ENCODE results near the gene EGFR. TPM values are rescaled to one million over a fixed set of nuclear protein-coding genes. Genes with fewer than 3 reads are reported as not detected.

Gene EGFR
- total RNA-seq, 1 experiment from 2014 or later = 28.9 TPM

DNA sequence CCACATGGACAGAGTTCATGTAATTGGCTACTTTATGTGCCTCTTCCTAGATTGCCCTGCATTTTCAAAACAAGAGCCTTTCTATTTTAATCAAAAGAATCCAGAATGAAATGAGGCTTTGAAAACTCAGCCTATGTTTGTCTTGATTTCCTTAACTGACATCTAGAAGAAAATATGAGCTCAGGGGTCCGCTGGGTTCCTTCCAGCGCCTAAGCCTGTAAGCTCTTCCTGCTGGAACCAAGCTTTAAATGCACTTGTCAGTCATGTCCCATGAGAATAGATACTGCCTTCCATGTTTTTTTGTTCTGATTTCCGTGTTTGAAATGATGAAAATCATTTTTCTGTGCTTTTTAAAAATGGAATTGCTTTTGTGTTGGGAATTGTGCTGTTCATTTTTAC lies 74.2 kb downstream of the EGFR start:
- H3K4me3 ChIP-seq = no peak overlapping the region
- DNase-seq (ENCODE audit: low read depth in 1 of 2, low spot score in 2 of 2) = no peak

DNA sequence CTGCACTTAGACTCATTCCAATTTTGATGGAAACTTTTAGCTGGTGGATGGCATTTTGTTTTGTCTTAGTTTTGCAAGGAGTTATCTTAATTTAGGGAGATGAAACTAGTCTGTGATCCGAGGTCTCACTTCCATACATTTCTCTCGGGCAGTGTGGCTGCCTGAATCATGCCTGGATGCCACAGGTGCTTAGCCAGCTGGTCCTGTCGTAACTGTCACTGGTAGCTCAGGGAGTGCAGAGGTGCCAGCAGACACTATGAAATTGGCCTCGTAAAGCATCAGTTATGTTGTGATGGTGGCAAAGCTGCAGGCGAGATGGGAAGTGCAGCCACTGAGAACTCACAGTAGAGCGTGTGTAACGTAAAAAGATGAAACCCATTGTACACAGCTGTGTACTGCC lies 74.9 kb downstream of the EGFR start:
- H3K4me3 ChIP-seq = no peak overlapping the region
- no peaks in the 10 kb centered on the region for H3K36me3 ChIP-seq
- H3K27me3 ChIP-seq (replicated peaks) = no peaks in the 10 kb centered on the region
- H3K4me1 ChIP-seq (replicated peaks) = no peaks in the 10 kb centered on the region
- no peak overlapping the region for H3K27ac ChIP-seq
- no peak for DNase-seq (ENCODE audit: low read depth in 1 of 2, low spot score in 2 of 2)
- H3K9me3 ChIP-seq (replicated peaks) = no peaks in the 10 kb centered on the region

More for the DNA sequence above, 74.2 kb downstream of the EGFR start:
- H3K36me3 ChIP-seq = peaks cover 6% of the 10 kb centered on the region
- no peak overlapping the region for H3K27ac ChIP-seq
- no peaks in the 10 kb centered on the region for H3K9me3 ChIP-seq (replicated peaks)
- peaks cover under 1% of the 10 kb centered on the region for H3K4me1 ChIP-seq (replicated peaks)
- H3K27me3 ChIP-seq (replicated peaks) = no peaks in the 10 kb centered on the region

DNA sequence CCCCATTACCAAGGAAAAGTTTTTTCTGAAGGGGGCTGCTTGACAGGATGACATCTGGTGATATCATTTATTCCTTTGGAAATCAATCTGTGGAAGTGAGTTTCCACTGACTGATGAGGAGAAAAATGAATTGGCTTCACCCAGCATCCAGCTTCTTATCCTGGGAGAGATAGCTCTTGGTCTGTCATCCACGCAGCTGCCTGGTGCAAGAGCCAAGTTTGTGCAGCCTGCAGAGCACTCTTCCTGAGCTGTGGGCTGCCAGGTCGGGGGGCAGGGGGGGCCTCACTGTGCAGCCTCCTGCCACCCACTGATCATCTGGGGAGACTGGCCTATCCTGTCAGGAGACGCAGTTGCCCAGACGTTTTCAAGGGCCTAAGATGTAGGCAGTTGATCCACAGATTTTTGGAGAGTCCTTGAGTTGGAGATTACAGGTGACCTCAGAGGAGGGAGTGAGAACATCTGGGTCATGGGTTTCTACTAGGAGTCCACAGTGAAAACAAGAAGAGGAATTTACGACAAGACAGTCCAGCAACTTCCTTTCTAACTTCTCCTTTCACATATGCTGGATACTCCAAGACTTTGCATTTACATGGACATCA lies 75.4 kb downstream of the EGFR start:
- DNase-seq (ENCODE audit: low read depth in 1 of 2, low spot score in 2 of 2) = no peak
- Histone ChIP-seq H3K9me3 (replicated peaks) (no peaks in the 10 kb centered on the region), H3K27ac (no peak overlapping the region), H3K36me3 (no peaks in the 10 kb centered on the region), H3K27me3 (replicated peaks) (no peaks in the 10 kb centered on the region), H3K4me1 (replicated peaks) (no peaks in the 10 kb centered on the region), H3K4me3 (no peak overlapping the region)

DNA sequence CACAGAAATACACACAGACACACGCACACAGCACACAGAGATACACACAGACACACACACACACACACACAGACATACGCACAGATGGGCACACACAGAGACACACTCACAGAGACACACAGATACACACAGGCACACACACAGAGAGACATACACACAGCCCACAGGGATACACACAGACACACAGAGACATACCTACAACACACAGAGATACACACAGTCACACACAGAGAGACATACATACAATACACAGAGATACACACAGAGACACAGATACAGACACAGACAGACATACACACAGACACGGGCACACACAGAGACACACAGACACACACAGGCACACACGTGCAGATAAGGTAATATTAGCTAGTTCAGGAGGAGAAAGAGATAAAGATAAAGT lies 76.9 kb downstream of the EGFR start:
- Histone ChIP-seq H3K4me3 (no peak overlapping the region), H3K27me3 (replicated peaks) (no peaks in the 10 kb centered on the region), H3K36me3 (no peaks in the 10 kb centered on the region), H3K27ac (no peak overlapping the region), H3K9me3 (replicated peaks) (no peaks in the 10 kb centered on the region), H3K4me1 (replicated peaks) (no peaks in the 10 kb centered on the region)
- DNase-seq (ENCODE audit: low read depth in 1 of 2, low spot score in 2 of 2) = no peak

DNA sequence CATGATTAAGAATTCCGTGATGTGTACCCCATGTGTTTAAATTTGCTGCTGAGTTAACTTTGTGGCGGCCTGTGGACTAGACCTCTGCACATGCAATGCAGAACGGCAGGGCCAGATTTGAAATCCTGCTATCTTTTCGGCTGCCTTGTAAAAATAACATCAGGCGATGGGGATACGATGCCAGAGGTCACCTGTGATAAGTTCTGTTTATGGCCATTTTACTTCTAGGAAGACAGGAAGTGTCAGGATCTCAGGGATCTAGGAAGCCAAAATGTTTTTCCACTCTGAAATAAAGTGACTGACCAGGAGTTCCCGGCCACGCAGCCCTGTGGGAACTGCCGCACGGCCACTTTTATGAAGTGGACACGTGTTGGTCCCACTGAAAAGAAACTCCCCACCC lies 77.5 kb downstream of the EGFR start:
- DNase-seq (ENCODE audit: low read depth in 1 of 2, low spot score in 2 of 2) = no peak
- Histone ChIP-seq H3K36me3 (no peaks in the 10 kb centered on the region), H3K4me1 (replicated peaks) (no peaks in the 10 kb centered on the region), H3K9me3 (replicated peaks) (no peaks in the 10 kb centered on the region), H3K27me3 (replicated peaks) (no peaks in the 10 kb centered on the region), H3K27ac (no peak overlapping the region), H3K4me3 (no peak overlapping the region)

DNA sequence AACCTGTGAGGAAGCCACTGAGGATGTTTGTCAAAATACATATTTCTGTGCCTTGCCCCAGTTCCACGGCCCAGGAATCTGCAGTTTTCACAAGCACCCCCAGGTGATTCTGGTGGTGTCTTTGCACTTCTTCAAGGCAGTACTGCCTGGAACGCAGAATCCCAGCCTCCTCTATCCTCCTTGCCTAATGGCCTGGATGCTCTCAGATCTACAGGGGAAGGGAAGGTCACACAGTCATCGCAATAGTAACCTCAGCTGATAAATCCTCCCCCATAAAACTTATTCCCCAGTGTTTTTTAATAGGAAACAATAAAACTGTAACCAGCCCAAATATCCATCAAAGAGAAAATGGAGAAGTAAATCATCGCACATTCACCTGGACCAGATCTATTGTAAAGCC lies 78.3 kb downstream of the EGFR start:
- Histone ChIP-seq H3K9me3 (replicated peaks) (no peaks in the 10 kb centered on the region), H3K27ac (no peak overlapping the region), H3K36me3 (peaks cover under 1% of the 10 kb centered on the region; the same call in 1 of the 2 replicates), H3K4me3 (no peak overlapping the region), H3K27me3 (replicated peaks) (no peaks in the 10 kb centered on the region), H3K4me1 (replicated peaks) (no peaks in the 10 kb centered on the region)
- no peak for DNase-seq (ENCODE audit: low read depth in 1 of 2, low spot score in 2 of 2)

DNA sequence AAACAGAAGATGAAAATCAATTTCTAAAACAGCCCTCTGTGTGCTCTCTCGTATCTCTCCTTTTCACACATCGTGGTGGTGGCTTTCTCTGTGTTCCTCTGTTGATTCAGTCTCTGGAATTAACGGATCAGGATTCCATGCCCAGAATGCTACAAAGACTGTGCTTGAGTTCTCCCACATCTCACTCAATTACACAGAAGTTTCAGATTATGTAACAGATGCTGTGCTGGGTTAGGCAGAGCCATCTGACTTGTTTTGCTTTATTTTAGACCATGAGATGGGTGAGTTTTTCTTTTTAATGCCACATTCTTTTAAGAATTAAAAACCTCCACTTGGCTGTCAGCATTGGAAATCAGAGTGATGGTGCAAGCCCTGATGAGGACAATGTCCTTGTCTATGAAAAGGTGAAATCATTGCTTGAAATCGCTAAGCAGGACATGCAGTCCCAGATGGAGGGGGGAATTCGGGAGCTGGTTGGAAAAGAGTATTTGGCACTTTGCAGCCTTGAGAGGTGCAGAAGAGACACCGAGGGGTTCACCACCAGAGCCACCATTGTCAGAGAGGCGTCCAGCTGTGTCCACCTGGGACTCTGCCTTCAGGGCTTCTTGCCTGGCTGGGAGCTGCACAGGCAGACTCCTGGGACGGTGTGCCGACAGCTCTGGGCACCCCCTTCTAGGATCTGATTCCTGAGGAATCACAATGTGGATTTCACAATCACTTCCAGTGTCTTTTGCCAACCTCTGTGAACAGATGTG lies 80.4 kb downstream of the EGFR start:
- Histone ChIP-seq H3K9me3 (replicated peaks) (no peaks in the 10 kb centered on the region), H3K27me3 (replicated peaks) (no peaks in the 10 kb centered on the region), H3K36me3 (peaks cover 3% of the 10 kb centered on the region; the same call in 1 of the 2 replicates), H3K27ac (no peak overlapping the region), H3K4me1 (replicated peaks) (peaks cover 2% of the 10 kb centered on the region), H3K4me3 (no peak overlapping the region)
- no peak for DNase-seq (ENCODE audit: low read depth in 1 of 2, low spot score in 2 of 2)

DNA sequence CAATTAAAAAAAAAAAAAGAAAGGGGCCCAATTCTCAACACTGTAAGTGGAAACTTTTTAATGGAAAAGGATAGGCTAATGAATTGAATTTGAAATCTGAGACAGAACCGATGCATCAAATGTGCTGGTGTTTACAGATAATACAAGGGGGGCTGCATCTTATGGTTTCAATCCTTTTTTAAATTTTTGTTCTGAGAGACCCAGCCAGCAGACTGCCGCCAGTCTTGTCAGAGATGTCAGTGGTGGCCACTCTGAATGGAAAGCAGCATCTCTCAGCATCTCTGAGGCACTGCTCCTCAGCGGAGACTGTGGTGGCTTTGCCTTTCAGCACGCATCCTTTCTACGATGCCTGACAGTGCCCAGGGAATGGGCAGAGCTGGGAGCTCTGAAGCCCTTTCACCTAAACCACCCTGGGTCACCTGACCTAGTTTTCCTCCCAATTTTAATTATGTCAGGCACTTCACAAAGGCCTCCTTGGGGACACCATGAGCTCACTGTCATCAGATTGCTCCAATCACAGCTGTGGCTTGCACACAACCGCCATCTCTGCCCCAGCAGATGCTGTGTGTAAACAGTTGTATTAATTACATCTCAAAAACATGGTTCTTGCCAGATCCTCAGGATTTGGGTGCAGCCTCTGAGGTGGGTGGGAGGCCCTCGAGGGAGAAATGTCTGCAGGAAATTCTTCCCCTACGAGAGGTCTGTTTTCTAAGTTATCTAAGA lies 81.2 kb downstream of the EGFR start:
- Histone ChIP-seq H3K4me1 (replicated peaks) (peaks cover 9% of the 10 kb centered on the region), H3K27me3 (replicated peaks) (no peaks in the 10 kb centered on the region), H3K9me3 (replicated peaks) (no peaks in the 10 kb centered on the region), H3K27ac (no peak overlapping the region), H3K36me3 (peaks cover 3% of the 10 kb centered on the region; the same call in 1 of the 2 replicates), H3K4me3 (no peak overlapping the region)
- no peak for DNase-seq (ENCODE audit: low read depth in 1 of 2, low spot score in 2 of 2)

DNA sequence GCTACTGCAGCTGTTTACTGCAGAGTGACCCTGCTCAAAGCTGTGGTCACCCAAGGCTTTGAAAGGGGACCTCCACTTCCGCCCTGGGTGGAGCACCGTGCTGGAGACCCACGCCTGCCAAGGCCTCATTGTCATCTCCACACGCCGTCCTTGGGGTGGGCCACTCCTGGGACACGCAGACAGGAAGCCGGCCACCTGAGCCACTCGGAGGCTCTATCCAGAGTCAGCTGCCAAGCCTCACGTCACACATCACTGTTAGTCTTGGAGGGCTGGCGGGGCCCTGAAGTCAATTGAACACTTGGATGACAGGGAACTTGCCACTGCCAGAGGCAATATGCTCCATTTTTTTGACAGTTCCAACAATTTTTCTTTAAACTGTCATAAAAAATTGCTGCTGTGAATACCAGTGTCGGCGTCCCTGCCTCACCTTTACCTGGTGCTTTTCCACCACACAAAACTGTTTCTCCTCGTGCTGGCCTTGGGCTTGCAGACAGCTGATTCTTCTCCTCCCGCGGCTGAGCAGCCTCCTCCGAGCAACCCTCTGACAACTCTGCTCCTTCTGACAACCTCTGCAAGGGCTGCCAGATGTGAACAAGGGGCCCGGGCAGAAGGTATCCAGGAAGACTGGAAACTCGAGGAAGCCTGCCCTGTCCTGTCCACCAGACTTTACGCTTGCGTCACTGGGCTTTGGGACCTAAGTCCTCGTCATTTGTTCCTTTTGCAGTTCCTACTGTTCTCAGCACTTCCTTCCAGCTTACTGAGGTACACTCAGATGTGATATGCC lies 81.9 kb downstream of the EGFR start:
- no peaks in the 10 kb centered on the region for H3K9me3 ChIP-seq (replicated peaks)
- no peaks in the 10 kb centered on the region for H3K27me3 ChIP-seq (replicated peaks)
- H3K4me1 ChIP-seq (replicated peaks) = peaks cover 16% of the 10 kb centered on the region
- no peak overlapping the region for H3K27ac ChIP-seq
- peaks cover 3% of the 10 kb centered on the region; the same call in 1 of the 2 replicates for H3K36me3 ChIP-seq
- no peak for DNase-seq (ENCODE audit: low read depth in 1 of 2, low spot score in 2 of 2)
- H3K4me3 ChIP-seq = no peak overlapping the region

DNA sequence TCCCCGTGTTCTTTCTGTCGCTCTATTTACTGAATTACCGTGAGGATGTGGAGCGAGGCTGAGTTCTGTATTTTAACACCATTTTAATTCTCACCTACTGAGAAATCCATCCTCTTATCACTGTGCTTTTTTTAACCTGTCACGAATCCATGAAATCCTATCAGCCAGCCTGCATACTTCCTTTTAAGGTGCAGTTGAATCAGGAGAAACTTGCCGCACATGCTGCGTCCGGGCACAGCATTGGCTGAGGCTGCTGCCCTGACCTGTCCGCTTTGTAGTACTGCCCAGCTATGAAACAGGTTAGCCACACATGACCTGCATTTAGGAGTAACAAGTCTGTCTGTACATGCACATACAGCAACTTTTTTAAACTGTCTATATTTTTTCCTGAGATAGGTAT lies 82.5 kb downstream of the EGFR start:
- Histone ChIP-seq H3K4me3 (no peak overlapping the region), H3K36me3 (peaks cover 3% of the 10 kb centered on the region; the same call in 1 of the 2 replicates), H3K4me1 (replicated peaks) (peaks cover 16% of the 10 kb centered on the region), H3K27me3 (replicated peaks) (no peaks in the 10 kb centered on the region), H3K9me3 (replicated peaks) (no peaks in the 10 kb centered on the region), H3K27ac (no peak overlapping the region)
- no peak for DNase-seq (ENCODE audit: low read depth in 1 of 2, low spot score in 2 of 2)

DNA sequence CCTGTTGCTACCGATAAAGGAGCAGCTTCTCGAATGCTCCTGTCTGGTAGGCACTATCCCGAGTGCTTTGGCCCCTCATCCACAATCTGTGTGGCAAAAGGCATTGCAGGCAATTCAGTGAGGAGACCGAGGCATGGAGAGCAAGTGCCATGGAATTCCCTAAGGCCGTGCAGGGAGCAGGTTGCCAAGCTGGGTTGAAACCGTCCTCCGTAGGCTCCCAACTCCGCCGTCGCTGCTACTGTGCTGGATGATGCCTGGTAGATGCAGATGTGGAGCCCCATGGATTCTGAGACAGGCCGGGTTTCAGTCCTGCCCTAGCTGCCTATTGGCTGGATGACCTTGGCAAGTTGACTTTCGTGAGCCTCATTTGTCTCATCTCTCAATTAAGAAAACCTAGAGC lies 85.3 kb downstream of the EGFR start:
- no peaks in the 10 kb centered on the region for H3K9me3 ChIP-seq (replicated peaks)
- peaks cover 3% of the 10 kb centered on the region; the same call in 1 of the 2 replicates for H3K36me3 ChIP-seq
- H3K4me1 ChIP-seq (replicated peaks) = peaks cover 33% of the 10 kb centered on the region
- H3K27ac ChIP-seq = no peak overlapping the region
- no peaks in the 10 kb centered on the region for H3K27me3 ChIP-seq (replicated peaks)
- no peak overlapping the region for H3K4me3 ChIP-seq
- DNase-seq (ENCODE audit: low read depth in 1 of 2, low spot score in 2 of 2) = no peak

DNA sequence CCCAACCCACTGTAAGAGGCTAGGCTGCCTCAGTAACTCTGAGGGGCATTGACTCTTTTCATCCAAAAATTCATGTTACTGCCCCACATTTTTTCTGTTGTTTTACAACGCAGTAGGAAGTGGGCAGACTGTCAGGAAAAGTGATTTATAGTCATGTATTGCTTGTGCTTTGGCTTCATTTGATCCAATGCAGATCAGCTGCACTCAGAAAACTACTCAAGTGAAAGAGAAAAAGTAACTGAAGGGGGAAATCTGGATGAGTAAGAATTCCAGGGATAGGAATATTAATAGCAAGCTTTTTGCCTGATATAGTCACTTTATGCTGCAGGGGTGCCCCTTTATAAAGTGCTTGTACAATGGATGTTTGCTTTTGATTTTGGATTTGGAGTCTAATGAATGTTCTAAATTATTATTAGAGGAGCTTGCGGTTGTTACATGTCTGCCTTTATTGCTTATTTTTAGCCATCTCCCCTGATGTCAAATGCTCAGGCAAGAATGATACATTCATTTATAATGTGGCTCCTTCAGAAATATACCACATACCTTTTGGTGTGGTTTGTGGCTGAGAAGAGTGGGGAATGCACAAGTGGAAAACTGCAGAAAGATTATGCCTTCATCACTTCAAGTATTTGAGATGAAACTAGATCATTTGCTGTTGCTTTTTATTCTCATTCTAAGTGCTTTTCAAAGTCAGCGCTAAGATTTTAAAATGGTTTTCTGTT lies 86.1 kb downstream of the EGFR start:
- peaks cover 41% of the 10 kb centered on the region for H3K4me1 ChIP-seq (replicated peaks)
- DNase-seq (ENCODE audit: low read depth in 1 of 2, low spot score in 2 of 2) = peak in 1 of 2 experiments; percentile 31
- H3K4me3 ChIP-seq = no peak overlapping the region
- H3K27ac ChIP-seq = no peak overlapping the region
- no peaks in the 10 kb centered on the region for H3K9me3 ChIP-seq (replicated peaks)
- no peaks in the 10 kb centered on the region for H3K27me3 ChIP-seq (replicated peaks)
- H3K36me3 ChIP-seq = peaks cover 3% of the 10 kb centered on the region; the same call in 1 of the 2 replicates

DNA sequence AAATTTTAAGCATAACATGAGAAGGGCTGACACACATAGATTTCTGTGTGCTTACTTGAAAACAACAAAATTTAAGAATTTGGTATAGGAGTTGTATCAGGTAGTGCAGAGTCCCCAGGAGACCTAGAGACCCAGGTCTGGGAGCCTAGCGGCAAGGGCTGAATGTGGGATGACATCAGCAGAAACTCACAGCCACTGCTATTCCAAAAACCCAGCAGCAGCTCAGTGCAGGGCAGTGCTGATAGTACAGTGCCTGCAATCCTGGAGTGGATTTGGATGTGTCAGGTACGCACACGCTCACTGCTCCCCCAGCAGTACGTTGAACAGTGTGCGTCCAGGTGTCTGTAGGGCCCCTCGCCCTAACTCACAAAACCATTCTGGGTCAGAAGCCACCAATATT lies 87.1 kb downstream of the EGFR start:
- peaks cover 3% of the 10 kb centered on the region; the same call in 1 of the 2 replicates for H3K36me3 ChIP-seq
- H3K27me3 ChIP-seq (replicated peaks) = no peaks in the 10 kb centered on the region
- H3K27ac ChIP-seq = no peak overlapping the region
- H3K9me3 ChIP-seq (replicated peaks) = no peaks in the 10 kb centered on the region
- no peak overlapping the region for H3K4me3 ChIP-seq
- no peak for DNase-seq (ENCODE audit: low read depth in 1 of 2, low spot score in 2 of 2)
- peaks cover 51% of the 10 kb centered on the region for H3K4me1 ChIP-seq (replicated peaks)
